ENCODE results near the gene CLEC4G.

The CLEC4G gene

GRCh38 chr19:7703332-7703731 is 28.6 kb downstream of the CLEC4G start:
- in situ Hi-C loops (cut with MboI; ENCODE audit: low sequenced_read_pairs), result no loop called here
- no peak for DNase-seq (ENCODE audit: low spot score in 2 of 2)
- Histone ChIP-seq H3K36me3 (replicated peaks) (no peaks in the 10 kb centered on the region), H3K4me1 (no peaks in the 10 kb centered on the region), H3K4me3 (no peak overlapping the region), H3K27me3 (ENCODE audit: low read depth) (peaks cover 7% of the 10 kb centered on the region), H3K9me3 (no peaks in the 10 kb centered on the region)

- Histone ChIP-seq H3K4me3 (no peak within 1 kb of the TSS), H3K27me3 (ENCODE audit: low read depth) (peaks cover 16% of the 10 kb centered on the region), H3K9me3 (no peaks in the 10 kb centered on the region), H3K4me1 (no peaks in the 10 kb centered on the region), H3K36me3 (replicated peaks) (no peaks in the 10 kb centered on the region)
- in situ Hi-C loops (cut with MboI; ENCODE audit: low sequenced_read_pairs), result no loop called here
- no peak for DNase-seq (ENCODE audit: low spot score in 2 of 2)
Measured at GRCh38 chr19:7701654-7702457, 30.1 kb downstream of the CLEC4G start, which contains the start of gene FCER2. Gene FCER2 (minus strand): TSS chr19:7702131. CDS start chr19:7699760, 2,371 bp downstream.

- in situ Hi-C loops (cut with MboI; ENCODE audit: low sequenced_read_pairs), result no loop called here
Measured at GRCh38 chr19:7701049-7701653, 30.8 kb downstream of the CLEC4G start.

GRCh38 chr19:7699417-7700401 is 32.2 kb downstream of the CLEC4G start:
- Histone ChIP-seq H3K9me3 (no peaks in the 10 kb centered on the region), H3K36me3 (replicated peaks) (no peaks in the 10 kb centered on the region), H3K4me1 (no peaks in the 10 kb centered on the region), H3K27me3 (ENCODE audit: low read depth) (peaks cover 16% of the 10 kb centered on the region), H3K4me3 (no peak overlapping the region)
- in situ Hi-C loops (cut with MboI; ENCODE audit: low sequenced_read_pairs), result no loop called here
- DNase-seq (ENCODE audit: low spot score in 2 of 2), result no peak

More at GRCh38 chr19:7701049-7701653, 30.8 kb downstream of the CLEC4G start:
- Histone ChIP-seq H3K9me3 (no peaks in the 10 kb centered on the region), H3K36me3 (replicated peaks) (no peaks in the 10 kb centered on the region), H3K4me3 (no peak overlapping the region), H3K27me3 (ENCODE audit: low read depth) (peaks cover 16% of the 10 kb centered on the region), H3K4me1 (no peaks in the 10 kb centered on the region)
- DNase-seq (ENCODE audit: low spot score in 2 of 2), result no peak

DNA sequence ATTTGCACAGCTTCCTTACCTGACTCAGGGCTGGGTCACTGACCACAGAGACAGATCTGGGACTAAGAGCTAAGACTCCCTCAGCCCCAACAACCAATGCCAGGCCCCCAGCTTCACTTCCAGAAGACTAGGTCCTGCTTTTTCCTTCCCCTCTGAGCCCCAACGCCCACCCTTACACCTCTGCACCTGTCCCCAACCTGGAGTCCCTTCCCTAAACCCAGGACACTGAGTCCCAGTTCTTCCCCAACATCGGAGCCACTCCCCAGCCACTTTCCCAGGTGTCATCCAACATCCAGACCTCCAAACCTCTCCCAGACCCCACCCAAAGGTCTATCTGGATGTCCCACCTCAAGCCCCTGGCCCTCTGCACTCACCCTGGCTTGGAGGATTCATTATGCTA is 32.9 kb downstream of the CLEC4G start:
- Histone ChIP-seq H3K27me3 (ENCODE audit: low read depth) (peaks cover 16% of the 10 kb centered on the region), H3K9me3 (no peaks in the 10 kb centered on the region), H3K4me1 (no peaks in the 10 kb centered on the region), H3K36me3 (replicated peaks) (no peaks in the 10 kb centered on the region), H3K4me3 (no peak overlapping the region)
- in situ Hi-C loops (cut with MboI; ENCODE audit: low sequenced_read_pairs), result no loop called here
- DNase-seq (ENCODE audit: low spot score in 2 of 2), result no peak

GRCh38 chr19:7698583-7698982 is 33.3 kb downstream of the CLEC4G start:
- no peaks in the 10 kb centered on the region for H3K36me3 ChIP-seq (replicated peaks)
- no peak overlapping the region for H3K4me3 ChIP-seq
- no peak for DNase-seq (ENCODE audit: low spot score in 2 of 2)
- no peaks in the 10 kb centered on the region for H3K4me1 ChIP-seq
- in situ Hi-C loops (cut with MboI; ENCODE audit: low sequenced_read_pairs), result no loop called here
- no peaks in the 10 kb centered on the region for H3K9me3 ChIP-seq
- peaks cover 16% of the 10 kb centered on the region for H3K27me3 ChIP-seq (ENCODE audit: low read depth)

GRCh38 chr19:7697721-7698287 is 34.1 kb downstream of the CLEC4G start:
- DNase-seq (ENCODE audit: low spot score in 2 of 2), result no peak
- in situ Hi-C loops (cut with MboI; ENCODE audit: low sequenced_read_pairs), result no loop called here
- Histone ChIP-seq H3K27me3 (ENCODE audit: low read depth) (peaks cover 16% of the 10 kb centered on the region), H3K4me3 (no peak overlapping the region), H3K9me3 (no peaks in the 10 kb centered on the region), H3K36me3 (replicated peaks) (no peaks in the 10 kb centered on the region), H3K4me1 (no peaks in the 10 kb centered on the region)

DNA sequence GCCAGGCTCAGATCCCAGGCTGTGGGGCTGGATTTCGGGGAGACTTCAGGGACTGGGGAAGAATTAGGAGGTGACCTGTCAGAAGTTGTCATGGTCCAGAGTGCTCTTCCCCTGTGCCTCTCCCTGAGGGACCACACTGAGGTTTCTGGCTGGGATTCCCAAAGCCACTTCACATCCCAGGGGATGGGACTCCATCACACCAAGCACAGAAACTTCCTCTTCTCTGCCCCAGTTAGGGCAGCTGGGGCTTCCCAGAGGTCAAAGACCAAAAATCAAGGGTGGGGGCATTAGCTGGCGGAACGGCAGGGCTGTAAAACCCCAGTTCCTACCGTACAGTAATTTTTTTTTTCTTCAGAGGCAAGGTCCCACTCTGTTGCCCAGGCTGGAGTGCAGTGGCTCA is 37.4 kb downstream of the CLEC4G start:
- DNase-seq (ENCODE audit: low spot score in 2 of 2), result no peak
- Histone ChIP-seq H3K9me3 (no peaks in the 10 kb centered on the region), H3K4me1 (no peaks in the 10 kb centered on the region), H3K36me3 (replicated peaks) (no peaks in the 10 kb centered on the region), H3K27me3 (ENCODE audit: low read depth) (peaks cover 16% of the 10 kb centered on the region), H3K4me3 (no peak overlapping the region)
- in situ Hi-C loops (cut with MboI; ENCODE audit: low sequenced_read_pairs), result no loop called here

GRCh38 chr19:7692417-7693088 is 39.4 kb downstream of the CLEC4G start:
- Histone ChIP-seq H3K27me3 (ENCODE audit: low read depth) (peaks cover 6% of the 10 kb centered on the region), H3K4me3 (no peak overlapping the region)

GRCh38 chr19:7691497-7691896 is 40.4 kb downstream of the CLEC4G start:
- H3K36me3 ChIP-seq (replicated peaks), result no peaks in the 10 kb centered on the region
- H3K4me1 ChIP-seq, result no peaks in the 10 kb centered on the region
- H3K4me3 ChIP-seq, result no peak overlapping the region
- H3K9me3 ChIP-seq, result no peaks in the 10 kb centered on the region
- no peak for DNase-seq (ENCODE audit: low spot score in 2 of 2)
- in situ Hi-C loops (cut with MboI; ENCODE audit: low sequenced_read_pairs), result no loop called here
- no peaks in the 10 kb centered on the region for H3K27me3 ChIP-seq (ENCODE audit: low read depth)

More at GRCh38 chr19:7692417-7693088, 39.4 kb downstream of the CLEC4G start:
- Histone ChIP-seq H3K4me1 (no peaks in the 10 kb centered on the region), H3K9me3 (no peaks in the 10 kb centered on the region), H3K36me3 (replicated peaks) (no peaks in the 10 kb centered on the region)
- in situ Hi-C loops (cut with MboI; ENCODE audit: low sequenced_read_pairs), result no loop called here
- no peak for DNase-seq (ENCODE audit: low spot score in 2 of 2)

- H3K36me3 ChIP-seq (replicated peaks), result no peaks in the 10 kb centered on the region
- H3K4me1 ChIP-seq, result no peaks in the 10 kb centered on the region
- no peak for DNase-seq (ENCODE audit: low spot score in 2 of 2)
- in situ Hi-C loops (cut with MboI; ENCODE audit: low sequenced_read_pairs), result no loop called here
- no peak overlapping the region for H3K4me3 ChIP-seq
- no peaks in the 10 kb centered on the region for H3K27me3 ChIP-seq (ENCODE audit: low read depth)
- no peaks in the 10 kb centered on the region for H3K9me3 ChIP-seq
Measured at GRCh38 chr19:7690779-7691258, 41.1 kb downstream of the CLEC4G start.

- H3K4me1 ChIP-seq, result no peaks in the 10 kb centered on the region
- no peak for DNase-seq (ENCODE audit: low spot score in 2 of 2)
- H3K4me3 ChIP-seq, result no peak overlapping the region
- in situ Hi-C loops (cut with MboI; ENCODE audit: low sequenced_read_pairs), result no loop called here
- H3K27me3 ChIP-seq (ENCODE audit: low read depth), result no peaks in the 10 kb centered on the region
- H3K9me3 ChIP-seq, result no peaks in the 10 kb centered on the region
- H3K36me3 ChIP-seq (replicated peaks), result no peaks in the 10 kb centered on the region; the same call in 1 of the 2 replicates
Measured at GRCh38 chr19:7689165-7689564, 42.7 kb downstream of the CLEC4G start.

DNA sequence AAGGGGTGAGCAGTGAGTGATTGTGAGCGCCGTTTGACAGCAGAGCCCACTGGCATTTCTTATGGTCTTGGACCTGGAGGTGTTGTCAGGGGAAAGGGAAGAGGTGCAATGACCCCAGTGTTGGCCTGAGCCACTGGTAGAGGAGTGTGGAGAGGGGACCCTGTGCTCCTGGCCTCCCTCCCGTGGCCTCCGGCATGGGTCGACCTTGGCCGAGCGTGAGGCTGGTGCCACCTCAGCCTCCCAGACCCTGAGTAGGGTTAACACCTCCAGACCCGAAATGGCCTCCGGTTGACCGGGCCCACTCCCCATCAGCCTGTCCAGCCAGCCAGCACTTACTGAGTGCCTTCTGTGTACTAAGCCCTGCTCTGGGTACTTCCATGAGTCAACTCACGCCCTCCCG is 44.7 kb downstream of the CLEC4G start:
- Histone ChIP-seq H3K27me3 (ENCODE audit: low read depth) (no peaks in the 10 kb centered on the region), H3K9me3 (no peaks in the 10 kb centered on the region), H3K4me1 (no peaks in the 10 kb centered on the region), H3K36me3 (replicated peaks) (peaks cover 9% of the 10 kb centered on the region; the same call in 1 of the 2 replicates), H3K4me3 (no peak overlapping the region)
- DNase-seq (ENCODE audit: low spot score in 2 of 2), result no peak
- in situ Hi-C loops (cut with MboI; ENCODE audit: low sequenced_read_pairs), result no loop called here
